HEK293 (cell line): ENCODE measurements around the gene DIS3L2.

ENCODE experiments used
- CTCF ChIA-PET: fragments of 350-600 bp; formaldehyde crosslinking; extraction: SDS; loops from one replicate; lab custom pipeline; 2021; ENCODE audit warnings: antibody characterized with exemption; lab: Yijun Ruan, JAX
- POLR2A ChIA-PET: fragments of 300-600 bp; formaldehyde crosslinking; extraction: SDS; loops from one replicate; lab custom pipeline; 2020; ENCODE audit warnings: antibody characterized with exemption, inconsistent platforms; lab: Yijun Ruan, JAX
- H3K27ac ChIP-seq: fragments of 200-500 bp; sonication (Bioruptor generic); 2 replicates; pipeline ENCODE4 v1.5.1; 2014; ENCODE audit warnings: low read depth, low read length, control low read depth, inconsistent platforms; ENCODE audit errors: extremely low read depth
- H3K36me3 ChIP-seq, 2 experiments: fragments of 200-500 bp in 1 of 2; sonication (Bioruptor generic) in 1 of 2; 1 replicate in 1 of 2; 2 replicates in 1 of 2; pipeline ENCODE4 v1.5.1; 2014 to 2017; ENCODE audit warnings: inconsistent platforms in 2 of 2, low read length in 2 of 2; ENCODE audit not compliant: control insufficient read depth in 2 of 2, insufficient read depth in 1 of 2
- H3K4me1 ChIP-seq: fragments of 200-500 bp; sonication (Bioruptor generic); 2 replicates; pipeline ENCODE4 v1.5.1; 2014; ENCODE audit warnings: mild to moderate bottlenecking, low read length, inconsistent platforms; ENCODE audit not compliant: control insufficient read depth, insufficient read depth
- H3K4me3 ChIP-seq: 2 replicates; pipeline ENCODE4 v1.5.1; 2011; ENCODE audit warnings: low read depth, mild to moderate bottlenecking, control low read depth, low read length, moderate library complexity
- H3K9me3 ChIP-seq: fragments of 200-500 bp; sonication (Bioruptor generic); 2 replicates; pipeline ENCODE4 v1.5.1; 2014; ENCODE audit warnings: low read depth, low read length, inconsistent platforms; ENCODE audit not compliant: control insufficient read depth, insufficient read depth
- FEZF1 ChIP-seq: fragments of 450-650 bp; formaldehyde crosslinking; IDR thresholded peaks from 2 replicates; pipeline ENCODE4 v1.5.1; 2016; ENCODE audit warnings: missing biosample characterization, missing genetic modification characterization
- HIC1 ChIP-seq: fragments of 450-650 bp; formaldehyde crosslinking; IDR thresholded peaks from 2 replicates; pipeline ENCODE4 v1.5.1; 2016; ENCODE audit warnings: missing biosample characterization, missing genetic modification characterization
- REPIN1 ChIP-seq: fragments of 450-650 bp; formaldehyde crosslinking; IDR thresholded peaks from 2 replicates; pipeline ENCODE4 v1.5.1; 2017; ENCODE audit warnings: missing biosample characterization, missing genetic modification characterization, low read depth
- SCRT2 ChIP-seq: fragments of 450-650 bp; formaldehyde crosslinking; IDR thresholded peaks from 2 replicates; pipeline ENCODE4 v1.5.1; 2016; ENCODE audit warnings: missing biosample characterization, missing genetic modification characterization
- SP2 ChIP-seq: fragments of 450-650 bp; formaldehyde crosslinking; IDR thresholded peaks from 2 replicates; pipeline ENCODE4 v1.5.1; 2016; ENCODE audit warnings: missing biosample characterization, missing genetic modification characterization
- ZBTB44 ChIP-seq: fragments of 450-650 bp; IDR thresholded peaks from 2 replicates; pipeline ENCODE4 v1.5.1; 2018; ENCODE audit warnings: missing biosample characterization, mild to moderate bottlenecking, missing genetic modification characterization
- ZNF148 ChIP-seq: fragments of 450-650 bp; formaldehyde crosslinking; IDR thresholded peaks from 2 replicates; pipeline ENCODE4 v1.5.0; 2017; ENCODE audit warnings: missing biosample characterization, missing genetic modification characterization, borderline replicate concordance
- ZNF174 ChIP-seq: fragments of 450-650 bp; formaldehyde crosslinking; IDR thresholded peaks from 2 replicates; pipeline ENCODE4 v1.5.0; 2017; ENCODE audit warnings: missing biosample characterization, mild to moderate bottlenecking, missing genetic modification characterization
- ZNF211 ChIP-seq: fragments of 450-650 bp; formaldehyde crosslinking; IDR thresholded peaks from 2 replicates; pipeline ENCODE4 v1.5.1; 2016; ENCODE audit warnings: low read depth, missing biosample characterization, missing genetic modification characterization
- ZNF239 ChIP-seq: fragments of 450-650 bp; formaldehyde crosslinking; IDR thresholded peaks from 2 replicates; pipeline ENCODE4 v1.5.1; 2016; ENCODE audit warnings: missing biosample characterization, missing genetic modification characterization
- ZNF549 ChIP-seq: fragments of 450-650 bp; IDR thresholded peaks from 2 replicates; pipeline ENCODE4 v1.5.1; 2018; ENCODE audit warnings: missing biosample characterization, missing genetic modification characterization, mild to moderate bottlenecking, inconsistent platforms, moderate library complexity
- ZNF560 ChIP-seq: fragments of 450-650 bp; formaldehyde crosslinking; IDR thresholded peaks from 2 replicates; pipeline ENCODE4 v1.5.1; 2017; ENCODE audit warnings: missing biosample characterization, missing genetic modification characterization, borderline replicate concordance
- ZNF645 ChIP-seq: fragments of 450-650 bp; formaldehyde crosslinking; IDR thresholded peaks from 2 replicates; pipeline ENCODE4; 2016; ENCODE audit warnings: missing biosample characterization, missing genetic modification characterization
- ZNF654 ChIP-seq: fragments of 450-650 bp; formaldehyde crosslinking; IDR thresholded peaks from 2 replicates; pipeline ENCODE4 v1.5.1; 2016; ENCODE audit warnings: low read depth, missing biosample characterization, missing genetic modification characterization
- ZNF677 ChIP-seq: fragments of 450-650 bp; IDR thresholded peaks from 2 replicates; pipeline ENCODE4 v1.5.0; 2018; ENCODE audit warnings: missing biosample characterization, mild to moderate bottlenecking, missing genetic modification characterization, moderate library complexity

Gene DIS3L2

GRCh38 chr2:232038881-232039485 lies 77.5 kb downstream of the DIS3L2 start:
- Histone ChIP-seq H3K9me3 (no peaks in the 10 kb centered on the region), H3K27ac (no peak overlapping the region), H3K4me3 (no peak overlapping the region), H3K4me1 (peaks cover 3% of the 10 kb centered on the region; the same call in 1 of the 2 replicates), H3K36me3 (no peaks in the 10 kb centered on the region)
- TF ChIP-seq ZNF549 (tag by site-specific recombination) (no peak), SCRT2 (tag by site-specific recombination) (no peak), SP2 (no peak), ZNF560 (tag by site-specific recombination) (no peak), HIC1 (no peak), ZNF174 (no peak), ZNF211 (tag by site-specific recombination) (no peak), ZNF654 (tag by site-specific recombination) (no peak), ZBTB44 (no peak)
- CTCF ChIA-PET = interaction anchor here (0.6 kb wide), 1 partner anchor 156 kb away, joined by 3 read pairs; no protein-coding TSS in a partner anchor
- POLR2A ChIA-PET = interaction anchor here (0.6 kb wide), 1 partner anchor 38 kb away, joined by 4 read pairs; no protein-coding TSS in a partner anchor

- ChIA-PET CTCF (interaction anchor here (0.8 to 1.1 kb wide), 2 partner anchors 24 to 37 kb away, joined by 3 read pairs; no protein-coding TSS in a partner anchor), POLR2A (interaction anchor here (0.6 to 1.1 kb wide), 2 partner anchors 23 to 82 kb away, joined by 3 read pairs; partner anchors contain the start of gene DIS3L2)
- Histone ChIP-seq H3K9me3 (no peaks in the 10 kb centered on the region), H3K4me1 (peaks cover 3% of the 10 kb centered on the region; the same call in 1 of the 2 replicates), H3K27ac (no peak overlapping the region), H3K4me3 (no peak overlapping the region), H3K36me3 (no peaks in the 10 kb centered on the region)
- TF ChIP-seq FEZF1 (tag by site-specific recombination) = no peak
- TF ChIP-seq ZNF148 = no peak
- no peak for TF ChIP-seq ZNF239 (tag by site-specific recombination)
- no peak for TF ChIP-seq ZNF645 (tag by site-specific recombination)
- TF ChIP-seq ZNF677 = no peak
- no peak for TF ChIP-seq REPIN1 (tag by site-specific recombination)
Observed at GRCh38 chr2:232042911-232043574, 81.5 kb downstream of the DIS3L2 start.
